HL-60 (cell line): ENCODE measurements around the gene FBXO24.

Source experiments
- GABPA ChIP-seq: IDR thresholded peaks from 2 replicates; pipeline ENCODE4 v1.6.1; 2012; ENCODE audit warnings: low read depth
- POLR2AphosphoS5 ChIP-seq: IDR thresholded peaks from 2 replicates; pipeline ENCODE4 v1.6.1; 2012; ENCODE audit warnings: low read depth
- SPI1 ChIP-seq: IDR thresholded peaks from 2 replicates; pipeline ENCODE4 v1.6.1; 2012; ENCODE audit warnings: low read depth, mild to moderate bottlenecking, borderline replicate concordance
- TF ChIP-seq, protein P1 (sequence below): IDR thresholded peaks from one replicate; pipeline ENCODE4 v1.5.1; 2011; ENCODE audit warnings: low read length, control low read depth, inconsistent platforms; ENCODE audit not compliant: insufficient read depth
- TF ChIP-seq, protein P2 (sequence below): IDR thresholded peaks from 2 replicates; pipeline ENCODE4 v1.6.1; 2012; ENCODE audit warnings: low read depth; ENCODE audit not compliant: insufficient replicate concordance

DNA sequence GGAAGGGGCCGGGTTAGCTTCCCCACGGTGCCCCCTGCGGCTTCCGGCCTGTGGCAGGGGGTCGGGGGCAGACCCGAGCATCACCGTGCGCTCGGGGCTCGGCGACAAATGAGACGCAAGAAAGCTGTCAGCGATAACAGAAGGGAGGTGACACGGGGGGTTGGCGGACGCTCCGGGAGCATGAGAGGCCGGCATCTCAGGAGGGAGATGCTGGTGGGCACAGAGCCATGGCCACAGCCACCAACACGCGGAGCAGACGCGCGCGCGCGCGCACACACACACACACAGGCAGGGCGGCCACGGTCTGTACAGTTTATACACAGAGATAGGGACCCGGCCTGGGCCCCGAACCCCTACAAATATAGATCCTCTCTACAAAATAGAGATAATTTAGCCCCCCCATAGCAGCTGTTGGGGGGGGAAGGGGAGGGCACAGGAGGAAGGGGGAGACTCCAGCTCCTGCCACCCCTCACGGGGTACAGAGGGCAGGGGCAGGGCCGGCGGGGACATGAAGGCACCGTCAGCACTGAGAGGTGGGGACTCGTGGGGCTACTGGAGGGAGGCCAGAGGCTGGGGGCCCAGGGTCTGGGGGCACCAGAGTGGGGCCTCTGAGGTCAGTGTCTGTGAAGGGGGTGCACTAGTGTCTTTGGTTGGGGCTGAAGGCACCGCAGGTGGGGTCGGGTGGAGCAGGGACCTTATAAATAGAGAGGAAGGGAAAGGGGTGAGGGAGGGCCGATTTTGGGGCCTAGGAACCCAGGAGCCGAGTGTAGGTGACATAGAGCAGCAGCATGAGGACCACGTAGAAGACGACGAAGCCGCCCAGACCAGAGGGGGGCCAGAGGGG is 11.5 kb upstream of the FBXO24 start:
- TF ChIP-seq, protein P1, sequence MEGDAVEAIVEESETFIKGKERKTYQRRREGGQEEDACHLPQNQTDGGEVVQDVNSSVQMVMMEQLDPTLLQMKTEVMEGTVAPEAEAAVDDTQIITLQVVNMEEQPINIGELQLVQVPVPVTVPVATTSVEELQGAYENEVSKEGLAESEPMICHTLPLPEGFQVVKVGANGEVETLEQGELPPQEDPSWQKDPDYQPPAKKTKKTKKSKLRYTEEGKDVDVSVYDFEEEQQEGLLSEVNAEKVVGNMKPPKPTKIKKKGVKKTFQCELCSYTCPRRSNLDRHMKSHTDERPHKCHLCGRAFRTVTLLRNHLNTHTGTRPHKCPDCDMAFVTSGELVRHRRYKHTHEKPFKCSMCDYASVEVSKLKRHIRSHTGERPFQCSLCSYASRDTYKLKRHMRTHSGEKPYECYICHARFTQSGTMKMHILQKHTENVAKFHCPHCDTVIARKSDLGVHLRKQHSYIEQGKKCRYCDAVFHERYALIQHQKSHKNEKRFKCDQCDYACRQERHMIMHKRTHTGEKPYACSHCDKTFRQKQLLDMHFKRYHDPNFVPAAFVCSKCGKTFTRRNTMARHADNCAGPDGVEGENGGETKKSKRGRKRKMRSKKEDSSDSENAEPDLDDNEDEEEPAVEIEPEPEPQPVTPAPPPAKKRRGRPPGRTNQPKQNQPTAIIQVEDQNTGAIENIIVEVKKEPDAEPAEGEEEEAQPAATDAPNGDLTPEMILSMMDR, result no peak
- TF ChIP-seq POLR2AphosphoS5, result 0 out of 2 replicates have a peak, but pooled peaks have one; percentile 43
- TF ChIP-seq, protein P2, sequence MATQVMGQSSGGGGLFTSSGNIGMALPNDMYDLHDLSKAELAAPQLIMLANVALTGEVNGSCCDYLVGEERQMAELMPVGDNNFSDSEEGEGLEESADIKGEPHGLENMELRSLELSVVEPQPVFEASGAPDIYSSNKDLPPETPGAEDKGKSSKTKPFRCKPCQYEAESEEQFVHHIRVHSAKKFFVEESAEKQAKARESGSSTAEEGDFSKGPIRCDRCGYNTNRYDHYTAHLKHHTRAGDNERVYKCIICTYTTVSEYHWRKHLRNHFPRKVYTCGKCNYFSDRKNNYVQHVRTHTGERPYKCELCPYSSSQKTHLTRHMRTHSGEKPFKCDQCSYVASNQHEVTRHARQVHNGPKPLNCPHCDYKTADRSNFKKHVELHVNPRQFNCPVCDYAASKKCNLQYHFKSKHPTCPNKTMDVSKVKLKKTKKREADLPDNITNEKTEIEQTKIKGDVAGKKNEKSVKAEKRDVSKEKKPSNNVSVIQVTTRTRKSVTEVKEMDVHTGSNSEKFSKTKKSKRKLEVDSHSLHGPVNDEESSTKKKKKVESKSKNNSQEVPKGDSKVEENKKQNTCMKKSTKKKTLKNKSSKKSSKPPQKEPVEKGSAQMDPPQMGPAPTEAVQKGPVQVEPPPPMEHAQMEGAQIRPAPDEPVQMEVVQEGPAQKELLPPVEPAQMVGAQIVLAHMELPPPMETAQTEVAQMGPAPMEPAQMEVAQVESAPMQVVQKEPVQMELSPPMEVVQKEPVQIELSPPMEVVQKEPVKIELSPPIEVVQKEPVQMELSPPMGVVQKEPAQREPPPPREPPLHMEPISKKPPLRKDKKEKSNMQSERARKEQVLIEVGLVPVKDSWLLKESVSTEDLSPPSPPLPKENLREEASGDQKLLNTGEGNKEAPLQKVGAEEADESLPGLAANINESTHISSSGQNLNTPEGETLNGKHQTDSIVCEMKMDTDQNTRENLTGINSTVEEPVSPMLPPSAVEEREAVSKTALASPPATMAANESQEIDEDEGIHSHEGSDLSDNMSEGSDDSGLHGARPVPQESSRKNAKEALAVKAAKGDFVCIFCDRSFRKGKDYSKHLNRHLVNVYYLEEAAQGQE, result no peak
- no peak for TF ChIP-seq SPI1
- no peak for TF ChIP-seq GABPA
